WTC11 (cell line): ENCODE data around the gene RPS6KC1. TPM values are rescaled to one million over a fixed set of nuclear protein-coding genes. Genes with fewer than 3 reads are reported as not detected.
A peak's percentile ranks its signal among the peaks of the same experiment; 100 is the strongest.

Experiments used
- ATAC-seq: fragments of 200-7000 bp; cut with Tn5 transposase; 2 replicates; pipeline ENCODE4 v1.10.0; 2021; ENCODE audit warnings: mild to moderate bottlenecking, moderate library complexity
- CTCF ChIA-PET: fragments of 300-600 bp; sonication (Branson Sonifier 250); formaldehyde crosslinking; loops from one replicate; lab custom pipeline; 2021; ENCODE audit warnings: antibody characterized with exemption; lab: Charles Lee
- POLR2A ChIA-PET: fragments of 350-600 bp; sonication (Branson Sonifier 250); formaldehyde crosslinking; loops from one replicate; lab custom pipeline; 2021; ENCODE audit warnings: antibody characterized with exemption; lab: Charles Lee
- DNase-seq: peaks from one replicate; pipeline ENCODE4 v3.0.0; 2021; ENCODE audit warnings: low spot score
- H3K27ac Mint-ChIP-seq: 2 replicates; pipeline ENCODE4 v1.8.0; 2021; ENCODE audit warnings: mixed read lengths
- H3K27me3 Mint-ChIP-seq: 2 replicates; pipeline ENCODE4 v1.8.0; 2021; ENCODE audit warnings: low read depth, mild to moderate bottlenecking, moderate library complexity, mixed read lengths
- H3K36me3 Mint-ChIP-seq: 2 replicates; pipeline ENCODE4 v1.8.0; 2021; ENCODE audit warnings: mixed read lengths
- H3K4me1 Mint-ChIP-seq: 2 replicates; pipeline ENCODE4 v1.8.0; 2022; ENCODE audit warnings: mixed read lengths
- H3K4me3 Mint-ChIP-seq: 2 replicates; pipeline ENCODE4 v1.8.0; 2021; ENCODE audit warnings: mild to moderate bottlenecking, moderate library complexity, mixed read lengths
- H3K9me3 Mint-ChIP-seq: 2 replicates; pipeline ENCODE4 v1.8.0; 2021; ENCODE audit warnings: mixed read lengths
- CREM ChIP-seq: sonication (generic); formaldehyde crosslinking; IDR thresholded peaks from 2 replicates; pipeline ENCODE4 v1.8.1; 2022; ENCODE audit warnings: mild to moderate bottlenecking, missing genetic modification reagents, moderate library complexity
- E2F1 ChIP-seq: sonication (generic); formaldehyde crosslinking; IDR thresholded peaks from 2 replicates; pipeline ENCODE4 v1.8.0; 2022; ENCODE audit warnings: mild to moderate bottlenecking, missing genetic modification reagents
- FOXJ3 ChIP-seq: sonication (generic); formaldehyde crosslinking; IDR thresholded peaks from 2 replicates; pipeline ENCODE4 v1.9.0; 2021; ENCODE audit warnings: missing genetic modification reagents, mild to moderate bottlenecking, borderline replicate concordance
- FOXP1 ChIP-seq: sonication (generic); formaldehyde crosslinking; IDR thresholded peaks from 2 replicates; pipeline ENCODE4 v1.8.0; 2022; ENCODE audit warnings: missing genetic modification reagents, mild to moderate bottlenecking, moderate library complexity, borderline replicate concordance
- GRHL2 ChIP-seq: fragments of 250-450 bp; sonication (Bioruptor Pico); IDR thresholded peaks from 2 replicates; pipeline ENCODE4 v1.8.0; 2022; ENCODE audit warnings: mild to moderate bottlenecking, moderate library complexity; ENCODE audit not compliant: insufficient replicate concordance, severe bottlenecking
- JUN ChIP-seq: sonication (generic); formaldehyde crosslinking; IDR thresholded peaks from 2 replicates; pipeline ENCODE4 v1.8.0; 2023; ENCODE audit warnings: mild to moderate bottlenecking, missing genetic modification reagents
- RORB ChIP-seq: fragments of 250-450 bp; sonication (Bioruptor Pico); IDR thresholded peaks from 2 replicates; pipeline ENCODE4 v1.9.0; 2021; ENCODE audit warnings: mild to moderate bottlenecking
- TEAD1 ChIP-seq: sonication (generic); formaldehyde crosslinking; IDR thresholded peaks from 2 replicates; pipeline ENCODE4 v1.8.0; 2022; ENCODE audit warnings: mild to moderate bottlenecking, missing genetic modification reagents
- TEAD4 ChIP-seq: sonication (generic); formaldehyde crosslinking; IDR thresholded peaks from 2 replicates; pipeline ENCODE4 v1.8.0; 2022; ENCODE audit warnings: mild to moderate bottlenecking, missing genetic modification reagents
- ZNF219 ChIP-seq: sonication (generic); formaldehyde crosslinking; IDR thresholded peaks from 2 replicates; pipeline ENCODE4 v1.8.0; 2023; ENCODE audit warnings: missing genetic modification reagents, mild to moderate bottlenecking, borderline replicate concordance
- ZNF281 ChIP-seq: sonication (generic); formaldehyde crosslinking; IDR thresholded peaks from 2 replicates; pipeline ENCODE4 v1.8.0; 2023; ENCODE audit warnings: mild to moderate bottlenecking, missing genetic modification reagents
- ZNF512 ChIP-seq: sonication (generic); formaldehyde crosslinking; IDR thresholded peaks from 2 replicates; pipeline ENCODE4 v1.8.1; 2022; ENCODE audit warnings: missing genetic modification reagents, borderline replicate concordance
- total RNA-seq: library from RNA; stranded (reverse); gene quantifications from 3 replicates; pipeline ENCODE4 v1.2.3, GENCODE V29; 2021
- TF ChIP-seq, protein P1 (sequence below): fragments of 250-450 bp; sonication (Bioruptor Pico); IDR thresholded peaks from 2 replicates; pipeline ENCODE4 v1.8.0; 2021; ENCODE audit warnings: mild to moderate bottlenecking
- TF ChIP-seq, protein P2 (sequence below): sonication (generic); formaldehyde crosslinking; IDR thresholded peaks from 2 replicates; pipeline ENCODE4 v1.8.0; 2022; ENCODE audit warnings: mild to moderate bottlenecking, missing genetic modification reagents
- TF ChIP-seq, protein P3 (sequence below): sonication (generic); formaldehyde crosslinking; IDR thresholded peaks from 2 replicates; pipeline ENCODE4 v1.8.0; 2023; ENCODE audit warnings: missing genetic modification reagents
- TF ChIP-seq, protein P4 (sequence below): sonication (generic); formaldehyde crosslinking; IDR thresholded peaks from 2 replicates; pipeline ENCODE4 v1.8.1; 2022; ENCODE audit warnings: low read depth, missing genetic modification reagents, borderline replicate concordance
- TF ChIP-seq, protein P5 (sequence below): fragments of 250-450 bp; sonication (Bioruptor Pico); IDR thresholded peaks from 2 replicates; pipeline ENCODE4 v1.9.0; 2021; ENCODE audit warnings: mild to moderate bottlenecking, borderline replicate concordance
- TF ChIP-seq, protein P6 (sequence below): fragments of 250-450 bp; sonication (Bioruptor Pico); IDR thresholded peaks from 2 replicates; pipeline ENCODE4 v2.1.2; 2022; ENCODE audit warnings: mild to moderate bottlenecking, moderate library complexity
- TF ChIP-seq, protein P7 (sequence below): fragments of 250-450 bp; sonication (Bioruptor Pico); IDR thresholded peaks from 2 replicates; pipeline ENCODE4 v1.9.0; 2021; ENCODE audit warnings: mild to moderate bottlenecking

RPS6KC1 gene
- total RNA-seq, 1 experiment from 2014 or later, result 17.4 TPM

DNA sequence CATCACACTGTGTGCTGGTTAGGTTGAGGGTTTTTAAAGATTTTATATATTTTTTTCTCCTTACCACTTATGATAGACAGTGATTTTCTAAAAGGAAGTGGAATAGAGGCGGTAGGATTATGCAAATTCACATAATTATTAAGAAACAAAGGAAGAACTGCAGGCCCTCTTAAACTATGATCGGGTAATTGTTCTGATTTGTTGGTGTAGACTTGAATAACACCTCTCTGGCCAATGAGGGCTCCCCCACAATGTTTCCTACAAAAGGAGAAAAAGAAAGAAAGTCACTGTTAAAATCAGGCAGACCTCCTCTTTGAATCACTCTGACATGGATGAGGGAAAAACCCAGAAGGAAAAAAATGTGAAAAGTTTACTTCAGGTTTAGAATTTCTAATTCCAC, 241.6 kb downstream of the RPS6KC1 start:
- Mint-ChIP-seq H3K27ac (no peak overlapping the region), H3K27me3 (no peaks in the 10 kb centered on the region), H3K4me1 (peaks cover 33% of the 10 kb centered on the region), H3K9me3 (peaks cover 9% of the 10 kb centered on the region; the same call in 1 of the 2 replicates), H3K4me3 (no peak overlapping the region), H3K36me3 (no peaks in the 10 kb centered on the region)
- DNase-seq (no peak), ATAC-seq (peak; percentile 55)
- CTCF ChIA-PET, result no interaction called here
- POLR2A ChIA-PET, result no interaction called here
- TF ChIP-seq, protein P1, sequence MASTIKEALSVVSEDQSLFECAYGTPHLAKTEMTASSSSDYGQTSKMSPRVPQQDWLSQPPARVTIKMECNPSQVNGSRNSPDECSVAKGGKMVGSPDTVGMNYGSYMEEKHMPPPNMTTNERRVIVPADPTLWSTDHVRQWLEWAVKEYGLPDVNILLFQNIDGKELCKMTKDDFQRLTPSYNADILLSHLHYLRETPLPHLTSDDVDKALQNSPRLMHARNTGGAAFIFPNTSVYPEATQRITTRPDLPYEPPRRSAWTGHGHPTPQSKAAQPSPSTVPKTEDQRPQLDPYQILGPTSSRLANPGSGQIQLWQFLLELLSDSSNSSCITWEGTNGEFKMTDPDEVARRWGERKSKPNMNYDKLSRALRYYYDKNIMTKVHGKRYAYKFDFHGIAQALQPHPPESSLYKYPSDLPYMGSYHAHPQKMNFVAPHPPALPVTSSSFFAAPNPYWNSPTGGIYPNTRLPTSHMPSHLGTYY (CRISPR knock-in tag), result no peak
- TF ChIP-seq E2F1, result no peak
- no peak for TF ChIP-seq ZNF219 (CRISPR knock-in tag)
- TF ChIP-seq, protein P2, sequence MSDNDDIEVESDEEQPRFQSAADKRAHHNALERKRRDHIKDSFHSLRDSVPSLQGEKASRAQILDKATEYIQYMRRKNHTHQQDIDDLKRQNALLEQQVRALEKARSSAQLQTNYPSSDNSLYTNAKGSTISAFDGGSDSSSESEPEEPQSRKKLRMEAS (CRISPR knock-in tag), result no peak
- no peak for TF ChIP-seq FOXJ3
- no peak for TF ChIP-seq GRHL2 (CRISPR knock-in tag)
- TF ChIP-seq, protein P3, sequence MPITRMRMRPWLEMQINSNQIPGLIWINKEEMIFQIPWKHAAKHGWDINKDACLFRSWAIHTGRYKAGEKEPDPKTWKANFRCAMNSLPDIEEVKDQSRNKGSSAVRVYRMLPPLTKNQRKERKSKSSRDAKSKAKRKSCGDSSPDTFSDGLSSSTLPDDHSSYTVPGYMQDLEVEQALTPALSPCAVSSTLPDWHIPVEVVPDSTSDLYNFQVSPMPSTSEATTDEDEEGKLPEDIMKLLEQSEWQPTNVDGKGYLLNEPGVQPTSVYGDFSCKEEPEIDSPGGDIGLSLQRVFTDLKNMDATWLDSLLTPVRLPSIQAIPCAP (CRISPR knock-in tag), result no peak
- TF ChIP-seq, protein P4, sequence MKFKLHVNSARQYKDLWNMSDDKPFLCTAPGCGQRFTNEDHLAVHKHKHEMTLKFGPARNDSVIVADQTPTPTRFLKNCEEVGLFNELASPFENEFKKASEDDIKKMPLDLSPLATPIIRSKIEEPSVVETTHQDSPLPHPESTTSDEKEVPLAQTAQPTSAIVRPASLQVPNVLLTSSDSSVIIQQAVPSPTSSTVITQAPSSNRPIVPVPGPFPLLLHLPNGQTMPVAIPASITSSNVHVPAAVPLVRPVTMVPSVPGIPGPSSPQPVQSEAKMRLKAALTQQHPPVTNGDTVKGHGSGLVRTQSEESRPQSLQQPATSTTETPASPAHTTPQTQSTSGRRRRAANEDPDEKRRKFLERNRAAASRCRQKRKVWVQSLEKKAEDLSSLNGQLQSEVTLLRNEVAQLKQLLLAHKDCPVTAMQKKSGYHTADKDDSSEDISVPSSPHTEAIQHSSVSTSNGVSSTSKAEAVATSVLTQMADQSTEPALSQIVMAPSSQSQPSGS (CRISPR knock-in tag), result no peak
- TF ChIP-seq ZNF512 (CRISPR knock-in tag), result no peak
- no peak for TF ChIP-seq CREM (CRISPR knock-in tag)
- TF ChIP-seq FOXP1 (CRISPR knock-in tag), result no peak
- no peak for TF ChIP-seq TEAD4 (CRISPR knock-in tag)

- ATAC-seq (no peak), DNase-seq (no peak)
- Mint-ChIP-seq H3K4me3 (no peak overlapping the region), H3K4me1 (peaks cover 28% of the 10 kb centered on the region), H3K9me3 (peaks cover 9% of the 10 kb centered on the region; the same call in 1 of the 2 replicates), H3K27ac (no peak overlapping the region), H3K36me3 (no peaks in the 10 kb centered on the region), H3K27me3 (no peaks in the 10 kb centered on the region)
- ChIA-PET POLR2A (no interaction called here), CTCF (no interaction called here)
- TF ChIP-seq, protein P5, sequence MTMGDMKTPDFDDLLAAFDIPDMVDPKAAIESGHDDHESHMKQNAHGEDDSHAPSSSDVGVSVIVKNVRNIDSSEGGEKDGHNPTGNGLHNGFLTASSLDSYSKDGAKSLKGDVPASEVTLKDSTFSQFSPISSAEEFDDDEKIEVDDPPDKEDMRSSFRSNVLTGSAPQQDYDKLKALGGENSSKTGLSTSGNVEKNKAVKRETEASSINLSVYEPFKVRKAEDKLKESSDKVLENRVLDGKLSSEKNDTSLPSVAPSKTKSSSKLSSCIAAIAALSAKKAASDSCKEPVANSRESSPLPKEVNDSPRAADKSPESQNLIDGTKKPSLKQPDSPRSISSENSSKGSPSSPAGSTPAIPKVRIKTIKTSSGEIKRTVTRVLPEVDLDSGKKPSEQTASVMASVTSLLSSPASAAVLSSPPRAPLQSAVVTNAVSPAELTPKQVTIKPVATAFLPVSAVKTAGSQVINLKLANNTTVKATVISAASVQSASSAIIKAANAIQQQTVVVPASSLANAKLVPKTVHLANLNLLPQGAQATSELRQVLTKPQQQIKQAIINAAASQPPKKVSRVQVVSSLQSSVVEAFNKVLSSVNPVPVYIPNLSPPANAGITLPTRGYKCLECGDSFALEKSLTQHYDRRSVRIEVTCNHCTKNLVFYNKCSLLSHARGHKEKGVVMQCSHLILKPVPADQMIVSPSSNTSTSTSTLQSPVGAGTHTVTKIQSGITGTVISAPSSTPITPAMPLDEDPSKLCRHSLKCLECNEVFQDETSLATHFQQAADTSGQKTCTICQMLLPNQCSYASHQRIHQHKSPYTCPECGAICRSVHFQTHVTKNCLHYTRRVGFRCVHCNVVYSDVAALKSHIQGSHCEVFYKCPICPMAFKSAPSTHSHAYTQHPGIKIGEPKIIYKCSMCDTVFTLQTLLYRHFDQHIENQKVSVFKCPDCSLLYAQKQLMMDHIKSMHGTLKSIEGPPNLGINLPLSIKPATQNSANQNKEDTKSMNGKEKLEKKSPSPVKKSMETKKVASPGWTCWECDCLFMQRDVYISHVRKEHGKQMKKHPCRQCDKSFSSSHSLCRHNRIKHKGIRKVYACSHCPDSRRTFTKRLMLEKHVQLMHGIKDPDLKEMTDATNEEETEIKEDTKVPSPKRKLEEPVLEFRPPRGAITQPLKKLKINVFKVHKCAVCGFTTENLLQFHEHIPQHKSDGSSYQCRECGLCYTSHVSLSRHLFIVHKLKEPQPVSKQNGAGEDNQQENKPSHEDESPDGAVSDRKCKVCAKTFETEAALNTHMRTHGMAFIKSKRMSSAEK (CRISPR knock-in tag), result no peak
- TF ChIP-seq, protein P6, sequence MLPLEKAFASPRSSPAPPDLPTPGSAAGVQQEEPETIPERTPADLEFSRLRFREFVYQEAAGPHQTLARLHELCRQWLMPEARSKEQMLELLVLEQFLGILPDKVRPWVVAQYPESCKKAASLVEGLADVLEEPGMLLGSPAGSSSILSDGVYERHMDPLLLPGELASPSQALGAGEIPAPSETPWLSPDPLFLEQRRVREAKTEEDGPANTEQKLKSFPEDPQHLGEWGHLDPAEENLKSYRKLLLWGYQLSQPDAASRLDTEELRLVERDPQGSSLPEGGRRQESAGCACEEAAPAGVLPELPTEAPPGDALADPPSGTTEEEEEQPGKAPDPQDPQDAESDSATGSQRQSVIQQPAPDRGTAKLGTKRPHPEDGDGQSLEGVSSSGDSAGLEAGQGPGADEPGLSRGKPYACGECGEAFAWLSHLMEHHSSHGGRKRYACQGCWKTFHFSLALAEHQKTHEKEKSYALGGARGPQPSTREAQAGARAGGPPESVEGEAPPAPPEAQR (CRISPR knock-in tag), result no peak
- TF ChIP-seq, protein P7, sequence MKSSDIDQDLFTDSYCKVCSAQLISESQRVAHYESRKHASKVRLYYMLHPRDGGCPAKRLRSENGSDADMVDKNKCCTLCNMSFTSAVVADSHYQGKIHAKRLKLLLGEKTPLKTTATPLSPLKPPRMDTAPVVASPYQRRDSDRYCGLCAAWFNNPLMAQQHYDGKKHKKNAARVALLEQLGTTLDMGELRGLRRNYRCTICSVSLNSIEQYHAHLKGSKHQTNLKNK, result no peak
- TF ChIP-seq ZNF281 (CRISPR knock-in tag) (no peak), TEAD1 (CRISPR knock-in tag) (no peak), RORB (CRISPR knock-in tag) (no peak), JUN (no peak), TEAD4 (CRISPR knock-in tag) (no peak)
Measured at GRCh38 chr1:213295860-213296259, 244.8 kb downstream of the RPS6KC1 start.
